GM19043 (cell line): ENCODE measurements around the gene PCYT1A.
"Not testable (repeated sequence)": the region's sequence is repeated elsewhere in the genome, so short reads cannot be mapped to it uniquely, and the experiment has no call there.

ENCODE experiments used
- ATAC-seq: cut with Tn5 transposase; IDR thresholded peaks from one replicate; pipeline ENCODE4 v1.9.1; 2021; ENCODE audit warnings: low read depth; ENCODE audit not compliant: unreplicated experiment

Gene PCYT1A

GRCh38 chr3:196217307-196218154, 70.0 kb downstream of the PCYT1A start:
- no peak for ATAC-seq

GRCh38 chr3:196216681-196217211, 70.8 kb downstream of the PCYT1A start:
- ATAC-seq: no peak

GRCh38 chr3:196216089-196216564, 71.4 kb downstream of the PCYT1A start, which contains the start of gene SLC51A:
Gene SLC51A (plus strand): TSS chr3:196216534. CDS start chr3:196216713, 179 bp downstream.
- ATAC-seq: no peak

- no peak for ATAC-seq
Observed at GRCh38 chr3:196215493-196216020, 72.0 kb downstream of the PCYT1A start.

- no peak for ATAC-seq
Observed at GRCh38 chr3:196214783-196215441, 72.6 kb downstream of the PCYT1A start.

- ATAC-seq: no peak
Observed at GRCh38 chr3:196210673-196211556, 76.6 kb downstream of the PCYT1A start, which contains the start of gene ZDHHC19. Gene ZDHHC19 (minus strand): TSS chr3:196211400. CDS start chr3:196211315, 85 bp downstream.

GRCh38 chr3:196209944-196210672, 77.4 kb downstream of the PCYT1A start:
- ATAC-seq: not testable (repeated sequence)

- ATAC-seq: no peak
Observed at GRCh38 chr3:196208942-196209695, 78.4 kb downstream of the PCYT1A start.

GRCh38 chr3:196207833-196208607, 79.5 kb downstream of the PCYT1A start:
- ATAC-seq: no peak

GRCh38 chr3:196207159-196207832, 80.2 kb downstream of the PCYT1A start:
- ATAC-seq: no peak

GRCh38 chr3:196205442-196206205, 81.9 kb downstream of the PCYT1A start:
- ATAC-seq: not testable (repeated sequence)

- no peak for ATAC-seq
Observed at GRCh38 chr3:196203846-196204245, 83.7 kb downstream of the PCYT1A start.

GRCh38 chr3:196202516-196202970, 85.0 kb downstream of the PCYT1A start:
- no peak for ATAC-seq

- ATAC-seq: no peak
Observed at GRCh38 chr3:196198771-196199753, 88.5 kb downstream of the PCYT1A start.

GRCh38 chr3:196198081-196198675, 89.3 kb downstream of the PCYT1A start:
- no peak for ATAC-seq
